ENCODE data around the gene ZDHHC11B.

The ZDHHC11B gene

GRCh38 chr5:661891-662750 is 122.4 kb downstream of the ZDHHC11B start:
- no peaks in the 10 kb centered on the region; the same call in 1 of the 2 replicates for H3K36me3 ChIP-seq (ENCODE audit: insufficient read depth)
- H3K4me2 ChIP-seq, result no peak overlapping the region
- no peak overlapping the region for H2AFZ ChIP-seq (ENCODE audit: low read depth)
- H3K27ac ChIP-seq, result no peak overlapping the region
- no peaks in the 10 kb centered on the region for H3K4me1 ChIP-seq (ENCODE audit: low read depth, poor library complexity, severe bottlenecking)
- H3K27me3 ChIP-seq (ENCODE audit: insufficient read depth, low read depth), result no peaks in the 10 kb centered on the region
- no peaks in the 10 kb centered on the region for H4K20me1 ChIP-seq (ENCODE audit: insufficient read depth)
- no peak overlapping the region for H3K9ac ChIP-seq
- H3K4me3 ChIP-seq (IDR thresholded peaks at IDR 0.05; ENCODE audit: insufficient read depth, low read depth, low read length), result no peak overlapping the region
- H3K79me2 ChIP-seq (ENCODE audit: insufficient read depth, low read depth), result no peaks in the 10 kb centered on the region
- no peak for TF ChIP-seq CTCF (conservative IDR thresholded peaks at IDR 0.05; ENCODE audit: low read depth, low read length)

GRCh38 chr5:660491-661030 is 124.0 kb downstream of the ZDHHC11B start:
- TF ChIP-seq CTCF (conservative IDR thresholded peaks at IDR 0.05; ENCODE audit: low read depth, low read length), result no peak
- Histone ChIP-seq H3K4me1 (ENCODE audit: low read depth, poor library complexity, severe bottlenecking) (no peaks in the 10 kb centered on the region), H3K9ac (no peak overlapping the region), H3K36me3 (ENCODE audit: insufficient read depth) (no peaks in the 10 kb centered on the region; the same call in 1 of the 2 replicates), H3K4me2 (no peak overlapping the region), H3K79me2 (ENCODE audit: insufficient read depth, low read depth) (no peaks in the 10 kb centered on the region), H3K4me3 (IDR thresholded peaks at IDR 0.05; ENCODE audit: insufficient read depth, low read depth, low read length) (no peak overlapping the region), H3K27ac (no peak overlapping the region), H4K20me1 (ENCODE audit: insufficient read depth) (no peaks in the 10 kb centered on the region), H2AFZ (ENCODE audit: low read depth) (no peak overlapping the region), H3K27me3 (ENCODE audit: insufficient read depth, low read depth) (no peaks in the 10 kb centered on the region)

All from KMS-11 (cell line).